ENCODE measurements around the gene NKAIN4. TPM values are rescaled to one million over a fixed set of nuclear protein-coding genes. Genes with fewer than 3 reads are reported as not detected.
"Not testable (repeated sequence)": the region's sequence is repeated elsewhere in the genome, so short reads cannot be mapped to it uniquely, and the experiment has no call there.

Gene NKAIN4
- total and polyA plus RNA-seq, 2 experiments from 2014 or later, result 12.6 to 13.2 TPM

- TF ChIP-seq, protein P1, sequence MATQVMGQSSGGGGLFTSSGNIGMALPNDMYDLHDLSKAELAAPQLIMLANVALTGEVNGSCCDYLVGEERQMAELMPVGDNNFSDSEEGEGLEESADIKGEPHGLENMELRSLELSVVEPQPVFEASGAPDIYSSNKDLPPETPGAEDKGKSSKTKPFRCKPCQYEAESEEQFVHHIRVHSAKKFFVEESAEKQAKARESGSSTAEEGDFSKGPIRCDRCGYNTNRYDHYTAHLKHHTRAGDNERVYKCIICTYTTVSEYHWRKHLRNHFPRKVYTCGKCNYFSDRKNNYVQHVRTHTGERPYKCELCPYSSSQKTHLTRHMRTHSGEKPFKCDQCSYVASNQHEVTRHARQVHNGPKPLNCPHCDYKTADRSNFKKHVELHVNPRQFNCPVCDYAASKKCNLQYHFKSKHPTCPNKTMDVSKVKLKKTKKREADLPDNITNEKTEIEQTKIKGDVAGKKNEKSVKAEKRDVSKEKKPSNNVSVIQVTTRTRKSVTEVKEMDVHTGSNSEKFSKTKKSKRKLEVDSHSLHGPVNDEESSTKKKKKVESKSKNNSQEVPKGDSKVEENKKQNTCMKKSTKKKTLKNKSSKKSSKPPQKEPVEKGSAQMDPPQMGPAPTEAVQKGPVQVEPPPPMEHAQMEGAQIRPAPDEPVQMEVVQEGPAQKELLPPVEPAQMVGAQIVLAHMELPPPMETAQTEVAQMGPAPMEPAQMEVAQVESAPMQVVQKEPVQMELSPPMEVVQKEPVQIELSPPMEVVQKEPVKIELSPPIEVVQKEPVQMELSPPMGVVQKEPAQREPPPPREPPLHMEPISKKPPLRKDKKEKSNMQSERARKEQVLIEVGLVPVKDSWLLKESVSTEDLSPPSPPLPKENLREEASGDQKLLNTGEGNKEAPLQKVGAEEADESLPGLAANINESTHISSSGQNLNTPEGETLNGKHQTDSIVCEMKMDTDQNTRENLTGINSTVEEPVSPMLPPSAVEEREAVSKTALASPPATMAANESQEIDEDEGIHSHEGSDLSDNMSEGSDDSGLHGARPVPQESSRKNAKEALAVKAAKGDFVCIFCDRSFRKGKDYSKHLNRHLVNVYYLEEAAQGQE (IDR thresholded peaks at IDR 0.05; ENCODE audit: unreplicated experiment), result no peak
Observed at GRCh38 chr20:63252284-63252711, 2.0 kb downstream of the NKAIN4 start (continued).

GRCh38 chr20:63251350-63251749 is 2.9 kb downstream of the NKAIN4 start:
- H3K36me3 Mint-ChIP-seq (ENCODE audit: low read depth); H3K4me1 ChIP-seq (ENCODE audit: insufficient read depth); H3K9me3 Mint-ChIP-seq; H2AFZ ChIP-seq; H3F3A ChIP-seq (replicated peaks; ENCODE audit: low read depth); H3K27ac ChIP-seq (ENCODE audit: low read depth); H4K20me1 ChIP-seq (replicated peaks; ENCODE audit: insufficient read depth); H3K9me2 ChIP-seq (ENCODE audit: insufficient read depth); H3K4me3 ChIP-seq; ATAC-seq; H3K27ac Mint-ChIP-seq; H3K4me3 Mint-ChIP-seq; DNase-seq (ENCODE audit: low spot score); H3K4me2 ChIP-seq; H3K36me3 ChIP-seq (ENCODE audit: insufficient read depth); H3K79me2 ChIP-seq (replicated peaks; ENCODE audit: insufficient read depth): not testable (repeated sequence)
- Mint-ChIP-seq H3K4me1 (peaks cover 33% of the 10 kb centered on the region), H3K27me3 (ENCODE audit: insufficient read depth, low read depth, poor library complexity) (peaks cover 37% of the 10 kb centered on the region)
- TF ChIP-seq, protein P2, sequence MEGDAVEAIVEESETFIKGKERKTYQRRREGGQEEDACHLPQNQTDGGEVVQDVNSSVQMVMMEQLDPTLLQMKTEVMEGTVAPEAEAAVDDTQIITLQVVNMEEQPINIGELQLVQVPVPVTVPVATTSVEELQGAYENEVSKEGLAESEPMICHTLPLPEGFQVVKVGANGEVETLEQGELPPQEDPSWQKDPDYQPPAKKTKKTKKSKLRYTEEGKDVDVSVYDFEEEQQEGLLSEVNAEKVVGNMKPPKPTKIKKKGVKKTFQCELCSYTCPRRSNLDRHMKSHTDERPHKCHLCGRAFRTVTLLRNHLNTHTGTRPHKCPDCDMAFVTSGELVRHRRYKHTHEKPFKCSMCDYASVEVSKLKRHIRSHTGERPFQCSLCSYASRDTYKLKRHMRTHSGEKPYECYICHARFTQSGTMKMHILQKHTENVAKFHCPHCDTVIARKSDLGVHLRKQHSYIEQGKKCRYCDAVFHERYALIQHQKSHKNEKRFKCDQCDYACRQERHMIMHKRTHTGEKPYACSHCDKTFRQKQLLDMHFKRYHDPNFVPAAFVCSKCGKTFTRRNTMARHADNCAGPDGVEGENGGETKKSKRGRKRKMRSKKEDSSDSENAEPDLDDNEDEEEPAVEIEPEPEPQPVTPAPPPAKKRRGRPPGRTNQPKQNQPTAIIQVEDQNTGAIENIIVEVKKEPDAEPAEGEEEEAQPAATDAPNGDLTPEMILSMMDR (conservative IDR thresholded peaks at IDR 0.05; ENCODE audit: low read depth in 2 of 2), result peak; percentile 35 to 61; a peak in 3 of 4 replicates
- H3K27me3 ChIP-seq (ENCODE audit: insufficient read depth), result peaks cover 40% of the 10 kb centered on the region

DNA sequence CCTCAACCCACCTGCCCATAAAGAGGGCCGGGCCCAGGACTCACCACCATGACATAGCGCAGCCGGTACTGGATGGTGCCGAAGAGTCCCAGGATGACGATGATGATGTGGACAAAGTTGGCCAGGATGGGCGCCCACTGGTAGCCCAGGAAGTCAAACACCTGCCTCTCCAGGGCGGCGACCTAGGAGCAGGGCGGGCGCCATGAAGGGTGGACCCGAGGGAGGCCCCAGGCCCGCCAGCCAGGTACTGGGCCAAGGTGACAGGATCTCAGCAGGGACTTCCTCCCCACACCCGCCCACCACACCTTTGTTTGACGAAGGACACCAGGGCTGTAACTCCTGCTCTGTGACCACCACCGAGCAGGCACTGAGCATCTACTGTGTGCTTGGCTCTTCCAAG is 4.4 kb downstream of the NKAIN4 start:
- H3K27ac Mint-ChIP-seq, result no peak overlapping the region
- Histone ChIP-seq H3K79me2 (replicated peaks; ENCODE audit: insufficient read depth) (no peaks in the 10 kb centered on the region), H3K4me1 (ENCODE audit: insufficient read depth) (no peaks in the 10 kb centered on the region; the same call in 1 of the 2 replicates)

More for the DNA sequence above, 4.4 kb downstream of the NKAIN4 start:
- H3K27me3 ChIP-seq (ENCODE audit: insufficient read depth), result peaks cover 26% of the 10 kb centered on the region
- peaks cover 3% of the 10 kb centered on the region; the same call in 2 of the 3 replicates for H3K9me3 Mint-ChIP-seq
- H3K27me3 Mint-ChIP-seq (ENCODE audit: insufficient read depth, low read depth, poor library complexity), result peaks cover 29% of the 10 kb centered on the region
- H3K4me3 ChIP-seq, result no peak overlapping the region
- TF ChIP-seq, protein P3, sequence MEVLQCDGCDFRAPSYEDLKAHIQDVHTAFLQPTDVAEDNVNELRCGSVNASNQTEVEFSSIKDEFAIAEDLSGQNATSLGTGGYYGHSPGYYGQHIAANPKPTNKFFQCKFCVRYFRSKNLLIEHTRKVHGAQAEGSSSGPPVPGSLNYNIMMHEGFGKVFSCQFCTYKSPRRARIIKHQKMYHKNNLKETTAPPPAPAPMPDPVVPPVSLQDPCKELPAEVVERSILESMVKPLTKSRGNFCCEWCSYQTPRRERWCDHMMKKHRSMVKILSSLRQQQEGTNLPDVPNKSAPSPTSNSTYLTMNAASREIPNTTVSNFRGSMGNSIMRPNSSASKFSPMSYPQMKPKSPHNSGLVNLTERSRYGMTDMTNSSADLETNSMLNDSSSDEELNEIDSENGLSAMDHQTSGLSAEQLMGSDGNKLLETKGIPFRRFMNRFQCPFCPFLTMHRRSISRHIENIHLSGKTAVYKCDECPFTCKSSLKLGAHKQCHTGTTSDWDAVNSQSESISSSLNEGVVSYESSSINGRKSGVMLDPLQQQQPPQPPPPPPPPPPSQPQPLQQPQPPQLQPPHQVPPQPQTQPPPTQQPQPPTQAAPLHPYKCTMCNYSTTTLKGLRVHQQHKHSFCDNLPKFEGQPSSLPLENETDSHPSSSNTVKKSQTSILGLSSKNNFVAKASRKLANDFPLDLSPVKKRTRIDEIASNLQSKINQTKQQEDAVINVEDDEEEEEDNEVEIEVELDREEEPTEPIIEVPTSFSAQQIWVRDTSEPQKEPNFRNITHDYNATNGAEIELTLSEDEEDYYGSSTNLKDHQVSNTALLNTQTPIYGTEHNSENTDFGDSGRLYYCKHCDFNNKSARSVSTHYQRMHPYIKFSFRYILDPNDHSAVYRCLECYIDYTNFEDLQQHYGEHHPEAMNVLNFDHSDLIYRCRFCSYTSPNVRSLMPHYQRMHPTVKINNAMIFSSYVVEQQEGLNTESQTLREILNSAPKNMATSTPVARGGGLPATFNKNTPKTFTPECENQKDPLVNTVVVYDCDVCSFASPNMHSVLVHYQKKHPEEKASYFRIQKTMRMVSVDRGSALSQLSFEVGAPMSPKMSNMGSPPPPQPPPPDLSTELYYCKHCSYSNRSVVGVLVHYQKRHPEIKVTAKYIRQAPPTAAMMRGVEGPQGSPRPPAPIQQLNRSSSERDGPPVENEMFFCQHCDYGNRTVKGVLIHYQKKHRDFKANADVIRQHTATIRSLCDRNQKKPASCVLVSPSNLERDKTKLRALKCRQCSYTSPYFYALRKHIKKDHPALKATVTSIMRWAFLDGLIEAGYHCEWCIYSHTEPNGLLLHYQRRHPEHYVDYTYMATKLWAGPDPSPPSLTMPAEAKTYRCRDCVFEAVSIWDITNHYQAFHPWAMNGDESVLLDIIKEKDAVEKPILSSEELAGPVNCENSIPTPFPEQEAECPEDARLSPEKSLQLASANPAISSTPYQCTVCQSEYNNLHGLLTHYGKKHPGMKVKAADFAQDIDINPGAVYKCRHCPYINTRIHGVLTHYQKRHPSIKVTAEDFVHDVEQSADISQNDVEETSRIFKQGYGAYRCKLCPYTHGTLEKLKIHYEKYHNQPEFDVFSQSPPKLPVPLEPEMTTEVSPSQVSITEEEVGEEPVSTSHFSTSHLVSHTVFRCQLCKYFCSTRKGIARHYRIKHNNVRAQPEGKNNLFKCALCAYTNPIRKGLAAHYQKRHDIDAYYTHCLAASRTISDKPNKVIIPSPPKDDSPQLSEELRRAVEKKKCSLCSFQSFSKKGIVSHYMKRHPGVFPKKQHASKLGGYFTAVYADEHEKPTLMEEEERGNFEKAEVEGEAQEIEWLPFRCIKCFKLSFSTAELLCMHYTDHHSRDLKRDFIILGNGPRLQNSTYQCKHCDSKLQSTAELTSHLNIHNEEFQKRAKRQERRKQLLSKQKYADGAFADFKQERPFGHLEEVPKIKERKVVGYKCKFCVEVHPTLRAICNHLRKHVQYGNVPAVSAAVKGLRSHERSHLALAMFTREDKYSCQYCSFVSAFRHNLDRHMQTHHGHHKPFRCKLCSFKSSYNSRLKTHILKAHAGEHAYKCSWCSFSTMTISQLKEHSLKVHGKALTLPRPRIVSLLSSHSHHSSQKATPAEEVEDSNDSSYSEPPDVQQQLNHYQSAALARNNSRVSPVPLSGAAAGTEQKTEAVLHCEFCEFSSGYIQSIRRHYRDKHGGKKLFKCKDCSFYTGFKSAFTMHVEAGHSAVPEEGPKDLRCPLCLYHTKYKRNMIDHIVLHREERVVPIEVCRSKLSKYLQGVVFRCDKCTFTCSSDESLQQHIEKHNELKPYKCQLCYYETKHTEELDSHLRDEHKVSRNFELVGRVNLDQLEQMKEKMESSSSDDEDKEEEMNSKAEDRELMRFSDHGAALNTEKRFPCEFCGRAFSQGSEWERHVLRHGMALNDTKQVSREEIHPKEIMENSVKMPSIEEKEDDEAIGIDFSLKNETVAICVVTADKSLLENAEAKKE (CRISPR knock-in tag; IDR thresholded peaks at IDR 0.05), result no peak
- no peak for TF ChIP-seq EZH2 (IDR thresholded peaks at IDR 0.05; ENCODE audit: low read depth, unreplicated experiment)
- no peaks in the 10 kb centered on the region for H3F3A ChIP-seq (replicated peaks; ENCODE audit: low read depth)
- no peaks in the 10 kb centered on the region for H3K9me2 ChIP-seq (ENCODE audit: insufficient read depth)
- no peaks in the 10 kb centered on the region for H3K36me3 Mint-ChIP-seq (ENCODE audit: low read depth)
- H2AFZ ChIP-seq, result no peak overlapping the region
- no peaks in the 10 kb centered on the region for H4K20me1 ChIP-seq (replicated peaks; ENCODE audit: insufficient read depth)
- H3K4me2 ChIP-seq, result no peak overlapping the region
- DNase-seq (ENCODE audit: low spot score) (no peak), ATAC-seq (no peak)
- H3K27ac ChIP-seq (ENCODE audit: low read depth), result no peak overlapping the region
- peaks cover 26% of the 10 kb centered on the region for H3K4me1 Mint-ChIP-seq
- H3K36me3 ChIP-seq (ENCODE audit: insufficient read depth), result no peaks in the 10 kb centered on the region
- H3K4me3 Mint-ChIP-seq, result no peak overlapping the region
